HepG2 (cell line): ENCODE results near the gene ZNF384. TPM values are rescaled to one million over a fixed set of nuclear protein-coding genes. Genes with fewer than 3 reads are reported as not detected.

Source experiments
- ELF4 ChIP-seq: sonication (generic); formaldehyde crosslinking; IDR thresholded peaks from 2 replicates; pipeline ENCODE4 v1.5.0; 2020; ENCODE audit warnings: missing genetic modification reagents, mild to moderate bottlenecking, moderate library complexity, borderline replicate concordance
- FOXO1 ChIP-seq: sonication (generic); formaldehyde crosslinking; IDR thresholded peaks from 2 replicates; pipeline ENCODE4 v1.4.0; 2020; ENCODE audit warnings: missing genetic modification reagents
- GMEB2 ChIP-seq: IDR thresholded peaks from 2 replicates; pipeline ENCODE4 v1.6.1; 2016; ENCODE audit warnings: missing biosample characterization, missing genetic modification reagents, low read depth
- LCORL ChIP-seq, 2 experiments: fragments of 450-650 bp in 1 of 2; sonication (generic) in 1 of 2; formaldehyde crosslinking in 1 of 2; IDR thresholded peaks; 2 replicates each; pipeline versions ENCODE4 v1.5.0 to v1.6.1; 2017 to 2020; ENCODE audit warnings: antibody characterized with exemption in 1 of 2, missing genetic modification reagents in 1 of 2
- MEIS1 ChIP-seq: sonication (generic); formaldehyde crosslinking; IDR thresholded peaks from 2 replicates; pipeline ENCODE4 v1.9.0; 2021; ENCODE audit warnings: mild to moderate bottlenecking, missing genetic modification reagents, moderate library complexity, borderline replicate concordance
- ONECUT2 ChIP-seq: sonication (generic); formaldehyde crosslinking; IDR thresholded peaks from 2 replicates; pipeline ENCODE4 v1.4.0; 2020; ENCODE audit warnings: missing genetic modification reagents
- PCBP1 ChIP-seq: fragments of 200-400 bp; formaldehyde crosslinking; IDR thresholded peaks from 2 replicates; pipeline ENCODE4 v1.6.1; 2017; ENCODE audit warnings: mild to moderate bottlenecking, low read depth, low read length, borderline replicate concordance
- SMAD1 ChIP-seq: sonication (generic); formaldehyde crosslinking; IDR thresholded peaks from 2 replicates; pipeline ENCODE4 v1.4.0; 2020; ENCODE audit warnings: missing genetic modification reagents, low read depth, mild to moderate bottlenecking, borderline replicate concordance
- ZNF136 ChIP-seq: sonication (generic); formaldehyde crosslinking; IDR thresholded peaks from 2 replicates; pipeline ENCODE4 v1.8.1; 2022; ENCODE audit warnings: low read depth, mild to moderate bottlenecking, moderate library complexity, missing genetic modification reagents
- ZNF431 ChIP-seq: sonication (generic); formaldehyde crosslinking; IDR thresholded peaks from 2 replicates; pipeline ENCODE4 v1.9.0; 2022; ENCODE audit warnings: missing genetic modification reagents, low read depth, mild to moderate bottlenecking, borderline replicate concordance
- ZNF75D ChIP-seq: sonication (generic); formaldehyde crosslinking; IDR thresholded peaks from 2 replicates; pipeline ENCODE4 v1.8.1; 2023; ENCODE audit warnings: missing genetic modification reagents, mild to moderate bottlenecking, borderline replicate concordance
- polyA plus RNA-seq, 8 experiments: library from polyadenylated mRNA; depleted of rRNA in 3 of 8; stranded (reverse) in 7 of 8; unstranded in 1 of 8; fragments of >200 nt; fragmentation: Illumina TruSeq in 4 of 8; extraction: Trizol in 4 of 8; gene quantifications; 2 replicates each; pipeline versions ENCODE4 v1.2.1 to v1.2.3, GENCODE V29; 2011 to 2016; ENCODE audit warnings: low read depth in 4 of 8, missing spikeins in 1 of 8, mixed read lengths in 1 of 8; ENCODE audit not compliant: insufficient read depth in 1 of 8
- total RNA-seq, 5 experiments: library from RNA; depleted of rRNA; stranded (reverse); fragments of >200 nt; fragmentation: Illumina TruSeq; extraction: Trizol; gene quantifications; 2 replicates each; pipeline ENCODE4 v1.2.3, GENCODE V29; 2016; ENCODE audit warnings: low read depth in 1 of 5
- TF ChIP-seq, protein P1 (sequence below): sonication (generic); formaldehyde crosslinking; IDR thresholded peaks from 2 replicates; pipeline ENCODE4 v1.4.0; 2020; ENCODE audit warnings: mild to moderate bottlenecking, missing genetic modification reagents
- TF ChIP-seq, protein P2 (sequence below): IDR thresholded peaks from 2 replicates; pipeline ENCODE4 v1.6.1; 2016
- TF ChIP-seq, protein P3 (sequence below): sonication (generic); formaldehyde crosslinking; IDR thresholded peaks from 2 replicates; pipeline ENCODE4 v1.5.0; 2020; ENCODE audit warnings: mild to moderate bottlenecking, missing genetic modification reagents

ZNF384 gene
- total and polyA plus RNA-seq, 2 of the 13 experiments (the other 11 are each of a cell fraction or from before 2014, with no cell fraction given), result 23.6 to 55.3 TPM

- TF ChIP-seq, protein P1, sequence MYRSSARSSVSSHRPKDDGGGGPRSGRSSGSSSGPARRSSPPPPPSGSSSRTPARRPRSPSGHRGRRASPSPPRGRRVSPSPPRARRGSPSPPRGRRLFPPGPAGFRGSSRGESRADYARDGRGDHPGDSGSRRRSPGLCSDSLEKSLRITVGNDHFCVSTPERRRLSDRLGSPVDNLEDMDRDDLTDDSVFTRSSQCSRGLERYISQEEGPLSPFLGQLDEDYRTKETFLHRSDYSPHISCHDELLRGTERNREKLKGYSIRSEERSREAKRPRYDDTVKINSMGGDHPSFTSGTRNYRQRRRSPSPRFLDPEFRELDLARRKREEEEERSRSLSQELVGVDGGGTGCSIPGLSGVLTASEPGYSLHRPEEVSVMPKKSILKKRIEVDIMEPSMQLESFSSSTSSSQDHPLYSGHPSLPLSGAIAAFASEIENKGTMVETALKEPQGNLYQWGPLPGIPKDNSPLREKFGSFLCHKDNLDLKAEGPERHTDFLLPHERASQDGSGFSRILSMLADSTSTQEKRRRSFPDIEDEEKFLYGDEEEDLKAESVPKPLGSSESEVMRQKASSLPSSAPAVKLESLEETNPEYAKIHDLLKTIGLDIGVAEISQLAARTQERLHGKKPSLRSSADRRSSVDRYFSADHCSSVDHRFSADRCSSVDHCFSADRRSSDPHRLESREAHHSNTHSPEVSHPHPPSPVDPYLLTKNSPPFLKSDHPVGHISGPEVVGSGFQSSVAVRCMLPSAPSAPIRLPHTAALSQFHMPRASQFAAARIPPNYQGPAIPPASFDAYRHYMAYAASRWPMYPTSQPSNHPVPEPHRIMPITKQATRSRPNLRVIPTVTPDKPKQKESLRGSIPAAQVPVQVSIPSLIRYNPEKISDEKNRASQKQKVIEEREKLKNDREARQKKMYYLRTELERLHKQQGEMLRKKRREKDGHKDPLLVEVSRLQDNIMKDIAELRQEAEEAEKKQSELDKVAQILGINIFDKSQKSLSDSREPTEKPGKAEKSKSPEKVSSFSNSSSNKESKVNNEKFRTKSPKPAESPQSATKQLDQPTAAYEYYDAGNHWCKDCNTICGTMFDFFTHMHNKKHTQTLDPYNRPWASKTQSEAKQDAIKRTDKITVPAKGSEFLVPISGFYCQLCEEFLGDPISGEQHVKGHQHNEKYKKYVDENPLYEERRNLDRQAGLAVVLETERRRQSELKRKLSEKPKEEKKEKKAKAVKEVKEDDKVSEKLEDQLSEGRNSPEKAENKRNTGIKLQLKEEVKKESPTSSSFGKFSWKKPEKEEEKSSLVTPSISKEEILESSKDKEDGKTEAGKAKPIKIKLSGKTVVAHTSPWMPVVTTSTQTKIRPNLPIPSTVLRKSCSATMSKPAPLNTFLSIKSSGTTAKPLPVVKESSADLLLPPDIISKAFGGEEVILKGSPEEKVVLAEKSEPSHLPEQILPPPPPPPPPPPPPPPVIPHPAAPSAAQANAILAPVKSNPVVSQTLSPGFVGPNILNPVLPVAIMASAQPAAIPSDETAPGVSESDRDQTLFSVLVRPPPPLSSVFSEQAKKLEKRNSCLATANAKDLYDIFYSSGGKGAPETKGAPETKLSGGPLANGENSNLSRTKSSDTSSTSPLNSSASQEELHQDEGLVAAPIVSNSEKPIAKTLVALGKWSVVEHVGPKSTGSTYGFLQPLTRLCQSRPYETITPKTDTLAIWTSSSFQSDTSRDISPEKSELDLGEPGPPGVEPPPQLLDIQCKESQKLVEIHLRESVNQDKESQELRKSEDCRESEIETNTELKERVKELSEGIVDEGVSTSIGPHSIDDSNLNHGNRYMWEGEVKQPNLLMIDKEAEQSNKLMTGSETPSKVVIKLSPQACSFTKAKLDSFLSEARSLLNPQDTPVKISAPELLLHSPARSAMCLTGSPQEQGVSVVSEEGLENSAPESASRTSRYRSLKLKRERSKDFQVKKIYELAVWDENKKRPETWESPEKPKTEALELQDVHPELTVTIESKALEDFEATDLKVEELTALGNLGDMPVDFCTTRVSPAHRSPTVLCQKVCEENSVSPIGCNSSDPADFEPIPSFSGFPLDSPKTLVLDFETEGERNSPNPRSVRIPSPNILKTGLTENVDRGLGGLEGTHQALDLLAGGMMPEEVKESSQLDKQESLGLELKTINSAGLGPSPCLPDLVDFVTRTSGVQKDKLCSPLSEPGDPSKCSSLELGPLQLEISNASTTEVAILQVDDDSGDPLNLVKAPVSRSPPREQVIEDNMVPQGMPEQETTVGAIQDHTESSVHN (CRISPR knock-in tag), result no peak
- no peak for TF ChIP-seq ZNF75D
- TF ChIP-seq, protein P2, sequence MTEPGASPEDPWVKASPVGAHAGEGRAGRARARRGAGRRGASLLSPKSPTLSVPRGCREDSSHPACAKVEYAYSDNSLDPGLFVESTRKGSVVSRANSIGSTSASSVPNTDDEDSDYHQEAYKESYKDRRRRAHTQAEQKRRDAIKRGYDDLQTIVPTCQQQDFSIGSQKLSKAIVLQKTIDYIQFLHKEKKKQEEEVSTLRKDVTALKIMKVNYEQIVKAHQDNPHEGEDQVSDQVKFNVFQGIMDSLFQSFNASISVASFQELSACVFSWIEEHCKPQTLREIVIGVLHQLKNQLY (CRISPR knock-in tag), result no peak
- TF ChIP-seq ELF4 (CRISPR knock-in tag), result peak; percentile 98
- TF ChIP-seq, protein P3, sequence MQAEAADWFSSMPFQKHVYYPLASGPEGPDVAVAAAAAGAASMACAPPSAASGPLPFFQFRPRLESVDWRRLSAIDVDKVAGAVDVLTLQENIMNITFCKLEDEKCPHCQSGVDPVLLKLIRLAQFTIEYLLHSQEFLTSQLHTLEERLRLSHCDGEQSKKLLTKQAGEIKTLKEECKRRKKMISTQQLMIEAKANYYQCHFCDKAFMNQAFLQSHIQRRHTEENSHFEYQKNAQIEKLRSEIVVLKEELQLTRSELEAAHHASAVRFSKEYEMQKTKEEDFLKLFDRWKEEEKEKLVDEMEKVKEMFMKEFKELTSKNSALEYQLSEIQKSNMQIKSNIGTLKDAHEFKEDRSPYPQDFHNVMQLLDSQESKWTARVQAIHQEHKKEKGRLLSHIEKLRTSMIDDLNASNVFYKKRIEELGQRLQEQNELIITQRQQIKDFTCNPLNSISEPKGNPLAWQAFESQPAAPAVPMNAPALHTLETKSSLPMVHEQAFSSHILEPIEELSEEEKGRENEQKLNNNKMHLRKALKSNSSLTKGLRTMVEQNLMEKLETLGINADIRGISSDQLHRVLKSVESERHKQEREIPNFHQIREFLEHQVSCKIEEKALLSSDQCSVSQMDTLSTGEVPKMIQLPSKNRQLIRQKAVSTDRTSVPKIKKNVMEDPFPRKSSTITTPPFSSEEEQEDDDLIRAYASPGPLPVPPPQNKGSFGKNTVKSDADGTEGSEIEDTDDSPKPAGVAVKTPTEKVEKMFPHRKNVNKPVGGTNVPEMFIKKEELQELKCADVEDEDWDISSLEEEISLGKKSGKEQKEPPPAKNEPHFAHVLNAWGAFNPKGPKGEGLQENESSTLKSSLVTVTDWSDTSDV, result peak; percentile 80; the same call in 1 of the 2 replicates
- no peak for TF ChIP-seq ZNF136 (CRISPR knock-in tag)
- 0 out of 2 replicates have a peak, but pooled peaks have one; percentile 80 for TF ChIP-seq SMAD1 (CRISPR knock-in tag)
- no peak for TF ChIP-seq ONECUT2 (CRISPR knock-in tag)
- TF ChIP-seq ZNF431, result peak; percentile 20; the same call in 1 of the 2 replicates
- no peak for TF ChIP-seq LCORL (IDR thresholded peaks at IDR 0.05)
- no peak for TF ChIP-seq LCORL (CRISPR knock-in tag; IDR thresholded peaks at IDR 0.05)
- no peak; the same call in 1 of the 2 replicates for TF ChIP-seq MEIS1
- peak; percentile 98 for TF ChIP-seq PCBP1
- peak; percentile 57; the same call in 1 of the 2 replicates for TF ChIP-seq GMEB2 (CRISPR knock-in tag)
- no peak; the same call in 1 of the 2 replicates for TF ChIP-seq FOXO1 (CRISPR knock-in tag)
These were observed at the start of gene ZNF384 (continued) for GRCh38 chr12:6688999-6689882.
